CD8-positive, alpha-beta memory T cell (primary cell): ENCODE results near the gene BATF3. TPM values are rescaled to one million over a fixed set of nuclear protein-coding genes. Genes with fewer than 3 reads are reported as not detected.
A peak's percentile ranks its signal among the peaks of the same experiment; 100 is the strongest.
"Not testable (repeated sequence)": the region's sequence is repeated elsewhere in the genome, so short reads cannot be mapped to it uniquely, and the experiment has no call there.

Source experiments
- CTCF ChIA-PET: fragments of 350-600 bp; sonication (Branson Sonifier 250); formaldehyde crosslinking; loops from one replicate; lab custom pipeline; 2021; ENCODE audit warnings: antibody characterized with exemption; lab: Charles Lee
- POLR2A ChIA-PET: fragments of 350-600 bp; sonication (Branson Sonifier 250); formaldehyde crosslinking; loops from one replicate; lab custom pipeline; 2021; ENCODE audit warnings: antibody characterized with exemption; lab: Charles Lee
- DNase-seq, 5 donors: peaks; one replicate each; pipeline versions ENCODE4 v3.0.0 to v3.0.0-alpha.2; 2020 to 2022; ENCODE audit warnings: mixed read lengths in 1 of 5
- H3K27ac ChIP-seq: one replicate; pipeline ENCODE4 v1.7.0; 2013; ENCODE audit warnings: low read depth, mild to moderate bottlenecking, low read length, moderate library complexity
- H3K27me3 ChIP-seq: 2 replicates; pipeline ENCODE4 v1.7.0; 2013; ENCODE audit warnings: low read length, mild to moderate bottlenecking; ENCODE audit not compliant: insufficient read depth, poor library complexity, severe bottlenecking
- H3K36me3 ChIP-seq: 2 replicates; pipeline ENCODE4 v1.7.0; 2013; ENCODE audit warnings: mild to moderate bottlenecking, low read length, moderate library complexity; ENCODE audit not compliant: insufficient read depth
- H3K4me1 ChIP-seq: 2 replicates; pipeline ENCODE4 v1.7.0; 2013; ENCODE audit warnings: mild to moderate bottlenecking, low read length, moderate library complexity; ENCODE audit not compliant: insufficient read depth
- H3K4me3 ChIP-seq: 2 replicates; pipeline ENCODE4 v1.7.0; 2013; ENCODE audit warnings: mild to moderate bottlenecking, low read length
- H3K9me3 ChIP-seq: 2 replicates; pipeline ENCODE4 v1.7.0; 2013; ENCODE audit warnings: mild to moderate bottlenecking, low read length
- H3K27ac Mint-ChIP-seq, 8 donors: one replicate each; pipeline ENCODE4 v1.8.0; 2020 to 2021; ENCODE audit warnings: mixed read lengths in 8 of 8, mild to moderate bottlenecking in 6 of 8, inconsistent platforms in 3 of 8, moderate library complexity in 3 of 8
- H3K27me3 Mint-ChIP-seq, 2 donors: one replicate each; pipeline ENCODE4 v1.8.0; 2020 to 2021; ENCODE audit warnings: mixed read lengths in 2 of 2, mild to moderate bottlenecking in 1 of 2, moderate library complexity in 1 of 2
- H3K36me3 Mint-ChIP-seq, 3 donors: one replicate each; pipeline ENCODE4 v1.8.0; 2020 to 2021; ENCODE audit warnings: mixed read lengths in 3 of 3, inconsistent platforms in 1 of 3, mild to moderate bottlenecking in 1 of 3
- H3K4me1 Mint-ChIP-seq, 3 donors: one replicate each; pipeline ENCODE4 v1.8.0; 2020 to 2021; ENCODE audit warnings: mixed read lengths in 3 of 3, inconsistent platforms in 1 of 3, mild to moderate bottlenecking in 1 of 3
- H3K4me3 Mint-ChIP-seq, 7 donors: one replicate each; pipeline ENCODE4 v1.8.0; 2020 to 2021; ENCODE audit warnings: mixed read lengths in 7 of 7, mild to moderate bottlenecking in 6 of 7, moderate library complexity in 4 of 7, inconsistent platforms in 2 of 7
- H3K9me3 Mint-ChIP-seq, 5 donors: one replicate each; pipeline ENCODE4 v1.8.0; 2020 to 2022; ENCODE audit warnings: mixed read lengths in 5 of 5, mild to moderate bottlenecking in 3 of 5, moderate library complexity in 2 of 5, inconsistent platforms in 1 of 5
- polyA plus RNA-seq: library from polyadenylated mRNA; unstranded; fragments of 300-500 nt; fragmentation: Illumina TruSeq; gene quantifications from one replicate; pipeline ENCODE4 v1.2.3, GENCODE V29; 2021
- total RNA-seq, 2 experiments: library from RNA; stranded (reverse); gene quantifications; one replicate each; pipeline ENCODE4 v1.2.3, GENCODE V29; 2021

Gene BATF3
- total and polyA plus RNA-seq, 3 experiments from 2014 or later = 0.84 to 159 (median 147) TPM

GRCh38 chr1:212716161-212716560 is 16.5 kb upstream of the BATF3 start:
- no peak overlapping the region for H3K4me3 Mint-ChIP-seq
- CTCF ChIA-PET = no interaction called here
- H3K27me3 Mint-ChIP-seq = peaks cover 3 to 11% of the 10 kb centered on the region in 2 donors

DNA sequence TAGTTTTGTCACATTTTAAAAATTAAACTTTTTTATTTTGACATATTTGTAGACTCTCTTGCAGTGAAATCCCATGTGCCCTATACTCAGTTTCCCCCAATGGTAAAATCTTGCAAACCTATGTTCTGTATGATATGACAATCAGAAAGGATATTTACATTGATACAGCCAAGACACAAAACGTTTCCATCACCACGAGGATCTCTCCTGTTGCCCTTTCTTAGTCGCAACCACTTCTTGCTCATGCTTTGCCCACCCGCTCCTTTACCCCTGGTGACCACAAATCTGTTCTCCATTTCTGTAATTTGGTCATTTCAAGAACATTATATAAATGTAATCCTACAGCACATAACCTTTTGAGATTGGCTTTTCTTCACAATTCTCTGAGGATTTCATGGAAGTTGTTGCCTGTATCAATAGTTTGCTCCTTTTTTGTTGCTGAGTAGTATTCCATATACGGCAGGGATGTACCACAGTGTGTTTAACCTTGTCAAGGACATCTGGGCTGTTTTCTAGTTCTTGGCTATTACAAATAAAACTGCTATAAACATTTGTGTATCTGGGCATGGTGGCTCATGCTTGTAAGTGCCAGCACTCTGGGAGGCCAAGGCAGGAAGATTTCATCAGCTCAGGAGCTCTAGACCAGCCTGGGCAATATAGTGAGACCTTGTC is 14.0 kb upstream of the BATF3 start:
- ChIA-PET CTCF (no interaction called here), POLR2A (no interaction called here)
- H3K4me3 ChIP-seq = no peak overlapping the region
- peaks cover 3 to 9% of the 10 kb centered on the region in 2 donors for H3K27me3 Mint-ChIP-seq
- no peaks in the 10 kb centered on the region for H3K27me3 ChIP-seq
- no peaks in the 10 kb centered on the region for H3K9me3 ChIP-seq
- no peaks in the 10 kb centered on the region for H3K36me3 ChIP-seq
- no peak for DNase-seq
- no peak overlapping the region for H3K27ac ChIP-seq
- no peaks in the 10 kb centered on the region for H3K4me1 Mint-ChIP-seq
- no peaks in the 10 kb centered on the region for H3K4me1 ChIP-seq
- no peaks in the 10 kb centered on the region for H3K36me3 Mint-ChIP-seq
- no peaks in the 10 kb centered on the region for H3K9me3 Mint-ChIP-seq
- H3K4me3 Mint-ChIP-seq = no peak overlapping the region
- no peak overlapping the region for H3K27ac Mint-ChIP-seq

More at GRCh38 chr1:212716161-212716560, 16.5 kb upstream of the BATF3 start:
- Histone ChIP-seq H3K4me1 (no peaks in the 10 kb centered on the region), H3K9me3 (no peaks in the 10 kb centered on the region), H3K27ac (no peak overlapping the region), H3K4me3 (no peak overlapping the region), H3K36me3 (no peaks in the 10 kb centered on the region), H3K27me3 (no peaks in the 10 kb centered on the region)
- DNase-seq = no peak
- Mint-ChIP-seq H3K4me1 (peaks cover 2 to 3% (median 3%) of the 10 kb centered on the region in 3 donors), H3K27ac (peak overlapping the region in 1 of 8 donors; percentile 50), H3K36me3 (peaks cover 0 to 1% (median 0%) of the 10 kb centered on the region in 3 donors), H3K9me3 (no peaks in the 10 kb centered on the region)
- POLR2A ChIA-PET = no interaction called here

DNA sequence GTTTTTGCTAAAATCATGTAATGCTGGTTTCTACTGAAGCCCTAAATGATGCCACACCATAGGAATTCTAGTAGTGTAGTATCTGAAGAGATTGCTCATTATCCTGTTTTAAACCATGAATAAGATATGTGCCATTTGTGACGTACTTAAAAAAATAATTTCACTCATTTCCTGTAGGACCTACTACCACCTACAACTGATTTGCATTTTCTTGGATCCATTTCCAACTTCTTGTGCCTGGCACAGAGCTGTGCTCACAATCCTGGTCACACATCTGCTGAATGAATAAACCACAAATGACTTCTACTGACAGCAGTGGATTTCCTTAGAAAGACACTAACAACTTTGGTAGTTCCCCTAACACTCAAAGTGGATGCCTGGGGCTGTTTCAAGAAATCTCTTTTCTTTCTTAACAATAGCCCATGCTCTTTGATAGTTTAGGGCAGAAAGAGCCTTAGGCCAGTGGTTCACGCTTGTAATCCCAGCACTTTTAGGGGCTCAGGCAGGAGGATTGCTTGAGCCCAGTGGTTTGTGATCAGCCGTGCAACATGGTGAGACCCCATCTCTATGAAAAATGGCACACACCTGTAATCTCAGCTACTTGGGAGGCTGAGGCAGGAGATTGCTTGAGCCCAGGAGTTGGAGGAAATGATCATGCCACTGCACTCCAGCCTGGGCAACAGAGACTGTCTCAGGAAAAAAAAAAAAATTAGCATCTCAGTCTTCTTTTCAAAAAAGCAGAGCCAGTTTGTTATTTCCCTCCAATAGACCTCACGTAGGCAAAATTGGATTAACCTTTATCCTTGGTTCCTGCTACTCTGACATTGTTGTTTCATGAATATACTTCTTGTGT is 13.0 kb upstream of the BATF3 start:
- Histone ChIP-seq H3K9me3 (no peaks in the 10 kb centered on the region), H3K36me3 (no peaks in the 10 kb centered on the region), H3K4me1 (no peaks in the 10 kb centered on the region), H3K27ac (no peak overlapping the region), H3K27me3 (no peaks in the 10 kb centered on the region), H3K4me3 (no peak overlapping the region)
- DNase-seq = no peak
- Mint-ChIP-seq H3K27ac (no peak overlapping the region), H3K9me3 (no peaks in the 10 kb centered on the region), H3K4me1 (no peaks in the 10 kb centered on the region), H3K36me3 (no peaks in the 10 kb centered on the region), H3K27me3 (peaks cover 2 to 3% of the 10 kb centered on the region in 2 donors), H3K4me3 (no peak overlapping the region)
- CTCF ChIA-PET = no interaction called here
- POLR2A ChIA-PET = no interaction called here

- H3K9me3 ChIP-seq, H3K27ac ChIP-seq, H3K4me3 Mint-ChIP-seq, H3K4me1 ChIP-seq, H3K9me3 Mint-ChIP-seq, H3K4me3 ChIP-seq, H3K27me3 ChIP-seq, POLR2A ChIA-PET, H3K4me1 Mint-ChIP-seq, H3K27ac Mint-ChIP-seq, H3K36me3 ChIP-seq, DNase-seq, H3K36me3 Mint-ChIP-seq, H3K27me3 Mint-ChIP-seq, CTCF ChIA-PET: not testable (repeated sequence)
These were observed 12.3 kb upstream of the BATF3 start for GRCh38 chr1:212711974-212712373.

- Mint-ChIP-seq H3K9me3 (no peaks in the 10 kb centered on the region), H3K4me1 (no peaks in the 10 kb centered on the region), H3K27ac (no peak overlapping the region), H3K27me3 (no peaks in the 10 kb centered on the region), H3K36me3 (no peaks in the 10 kb centered on the region), H3K4me3 (no peak overlapping the region)
- Histone ChIP-seq H3K4me3 (no peak overlapping the region), H3K4me1 (no peaks in the 10 kb centered on the region), H3K27me3 (no peaks in the 10 kb centered on the region), H3K27ac (no peak overlapping the region), H3K36me3 (no peaks in the 10 kb centered on the region), H3K9me3 (no peaks in the 10 kb centered on the region)
- CTCF ChIA-PET = interaction anchor here (1.1 kb wide), 1 partner anchor 11 kb away, joined by 3 read pairs; the partner anchor contains the start of gene BATF3
- POLR2A ChIA-PET = no interaction called here
- DNase-seq = no peak
These were observed 10.9 kb upstream of the BATF3 start for GRCh38 chr1:212710566-212710965.

GRCh38 chr1:212703991-212704564 is 4.4 kb upstream of the BATF3 start:
- no peak for DNase-seq
- Histone ChIP-seq H3K27ac (no peak overlapping the region), H3K4me1 (no peaks in the 10 kb centered on the region), H3K9me3 (no peaks in the 10 kb centered on the region), H3K36me3 (no peaks in the 10 kb centered on the region), H3K27me3 (no peaks in the 10 kb centered on the region), H3K4me3 (no peak overlapping the region)
- Mint-ChIP-seq H3K4me3 (no peak overlapping the region), H3K9me3 (no peaks in the 10 kb centered on the region), H3K36me3 (no peaks in the 10 kb centered on the region), H3K27me3 (no peaks in the 10 kb centered on the region), H3K4me1 (peaks cover 25 to 46% (median 26%) of the 10 kb centered on the region in 3 donors), H3K27ac (peak overlapping the region in 6 of 8 donors; percentile 9 to 44 (median 20))
- ChIA-PET CTCF (no interaction called here), POLR2A (no interaction called here)

- H3K4me3 Mint-ChIP-seq = peak overlapping the region in 1 of 7 donors; percentile 7
- no peaks in the 10 kb centered on the region for H3K9me3 Mint-ChIP-seq
- H3K4me3 ChIP-seq = no peak overlapping the region
- no peaks in the 10 kb centered on the region for H3K9me3 ChIP-seq
- H3K27me3 ChIP-seq = no peaks in the 10 kb centered on the region
- H3K4me1 Mint-ChIP-seq = peaks cover 36 to 59% (median 39%) of the 10 kb centered on the region in 3 donors
- DNase-seq = no peak
- H3K27me3 Mint-ChIP-seq = peaks cover 0 to under 1% of the 10 kb centered on the region in 2 donors
- H3K36me3 Mint-ChIP-seq = peaks cover 0 to 2% (median 0%) of the 10 kb centered on the region in 3 donors
- H3K27ac Mint-ChIP-seq = peak overlapping the region in 6 of 8 donors; percentile 12 to 80 (median 41)
- CTCF ChIA-PET = interaction anchor here (1.5 kb wide), 1 partner anchor 23 kb away, joined by 3 read pairs; no protein-coding TSS in a partner anchor
- H3K36me3 ChIP-seq = no peaks in the 10 kb centered on the region
- peaks cover 13% of the 10 kb centered on the region for H3K4me1 ChIP-seq
- no peak overlapping the region for H3K27ac ChIP-seq
- POLR2A ChIA-PET = interaction anchor here (0.6 kb wide), 1 partner anchor 92 kb away, joined by 3 read pairs; no protein-coding TSS in a partner anchor
These were observed 3.0 kb upstream of the BATF3 start for GRCh38 chr1:212702672-212703071.
